SH-SY5Y (cell line): Measurements from ENCODE around the gene SCN7A.

Experiments
- GATA2 ChIP-seq: IDR thresholded peaks from 2 replicates; pipeline ENCODE4 v1.6.1; 2011; ENCODE audit warnings: mild to moderate bottlenecking, low read depth, low read length
- GATA3 ChIP-seq: IDR thresholded peaks from 2 replicates; pipeline ENCODE4 v1.6.1; 2011; ENCODE audit warnings: low read depth, mild to moderate bottlenecking, low read length, moderate library complexity

DNA sequence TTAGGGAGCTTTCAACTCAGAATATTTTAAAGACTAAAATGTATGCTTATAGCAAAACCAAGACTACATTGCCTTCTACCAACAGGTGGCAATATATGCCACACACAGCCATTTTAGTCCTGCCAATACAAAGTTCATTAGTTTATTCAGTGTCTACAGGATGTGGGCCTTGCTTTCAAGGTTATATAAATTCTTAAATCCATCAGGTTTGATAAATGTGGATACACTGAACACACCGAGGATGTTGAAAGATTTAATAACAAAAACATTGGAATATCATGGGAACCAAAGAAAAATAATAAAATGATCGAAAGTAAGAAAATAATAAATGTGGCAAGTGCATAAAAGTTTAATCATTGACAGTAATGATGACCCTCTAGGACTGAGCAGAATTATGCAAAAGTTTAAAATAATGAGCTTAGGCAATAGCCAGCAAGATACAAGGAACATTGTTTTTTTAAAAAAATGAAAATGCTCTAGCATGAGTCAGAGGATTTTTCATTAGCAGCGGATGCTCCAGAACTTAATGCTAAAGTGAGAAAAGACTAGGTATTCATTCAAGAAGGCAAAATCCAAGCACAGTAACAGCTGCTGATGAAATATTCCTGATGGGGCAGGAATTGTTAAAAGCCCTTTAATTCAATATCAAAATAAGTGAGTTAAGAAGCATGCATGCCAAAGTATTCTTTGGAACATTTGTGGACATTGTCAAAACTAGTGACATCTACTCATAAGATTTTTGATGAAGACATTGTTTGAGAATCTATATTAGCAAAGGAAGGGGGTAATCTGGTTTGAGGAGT lies 132.5 kb downstream of the SCN7A start:
- TF ChIP-seq GATA2 (no peak), GATA3 (no peak)
